HCT116 (cell line): ENCODE results near the gene KATNAL1. TPM values are rescaled to one million over a fixed set of nuclear protein-coding genes. Genes with fewer than 3 reads are reported as not detected.
A peak's percentile ranks its signal among the peaks of the same experiment; 100 is the strongest.

ENCODE experiments used
- ATAC-seq: fragments of 200-7000 bp; cut with Tn5 transposase; 2 replicates; pipeline ENCODE4 v1.9.1; 2020; ENCODE audit warnings: mild to moderate bottlenecking, moderate library complexity
- BruUV-seq: library from RNA; stranded (reverse); fragments of 400-500 nt; replicated peaks from 2 replicates; lab custom pipeline; 2021; lab: Mats Ljungman, UMichigan
- CTCF ChIA-PET: fragments of 300-600 bp; sonication (Branson Sonifier 250); formaldehyde crosslinking; loops from one replicate; lab custom pipeline; 2021; ENCODE audit warnings: antibody characterized with exemption; lab: Charles Lee
- POLR2A ChIA-PET: fragments of 300-600, 350-600 bp; sonication (Branson Sonifier 250); formaldehyde crosslinking; loops from one replicate; lab custom pipeline; 2021; ENCODE audit warnings: antibody characterized with exemption; lab: Charles Lee
- RAD21 ChIA-PET, 2 experiments: fragments of 300-600 bp; sonication (Branson Sonifier 250); formaldehyde crosslinking; loops; one replicate each; lab custom pipeline; 2023; ENCODE audit warnings: low total read pairs in 2 of 2; ENCODE audit not compliant: uncharacterized antibody in 2 of 2, unreplicated experiment in 2 of 2, low non-redundant PET in 1 of 2; lab: Charles Lee
- DNase-seq: peaks from one replicate; pipeline ENCODE4 v3.0.0-alpha.2; 2010; ENCODE audit warnings: low read depth, low spot score
- H2AFZ ChIP-seq: fragments of 200-600 bp; shearing (Covaris generic), sonication (generic); 2 replicates; pipeline ENCODE4 v1.6.1; 2017; ENCODE audit warnings: low read depth, mixed run types, mixed read lengths, antibody characterized with exemption, low read length; ENCODE audit not compliant: poor library complexity, severe bottlenecking
- H3K27ac ChIP-seq: 2 replicates; pipeline ENCODE4 v1.5.1; 2012; ENCODE audit warnings: low read depth, low read length
- H3K27me3 ChIP-seq: fragments of 200-600 bp; sonication (generic); 2 replicates; pipeline ENCODE4 v1.6.1; 2016; ENCODE audit warnings: mixed run types, low read length, mixed read lengths; ENCODE audit not compliant: insufficient read depth
- H3K36me3 ChIP-seq, 2 experiments: fragments of 200-500 bp in 1 of 2; fragments of 200-600 bp in 1 of 2; sonication (Bioruptor generic) in 1 of 2; sonication (generic) in 1 of 2; 2 replicates each; pipeline versions ENCODE4 v1.5.1 to v1.6.1; 2014 to 2016; ENCODE audit warnings: low read length in 2 of 2, inconsistent platforms in 1 of 2, mixed read lengths in 1 of 2, mixed run types in 1 of 2; ENCODE audit not compliant: insufficient read depth in 2 of 2, control insufficient read depth in 1 of 2
- H3K4me1 ChIP-seq, 2 experiments: fragments of 200-600 bp in 1 of 2; sonication (generic) in 1 of 2; 2 replicates each; pipeline versions ENCODE4 v1.5.1 to v1.6.1; 2012 to 2017; ENCODE audit warnings: low read length in 2 of 2, inconsistent platforms in 1 of 2, mild to moderate bottlenecking in 1 of 2, mixed read lengths in 1 of 2, mixed run types in 1 of 2, moderate library complexity in 1 of 2; ENCODE audit not compliant: insufficient read depth in 2 of 2, control insufficient read depth in 1 of 2
- H3K4me2 ChIP-seq: fragments of 200-600 bp; sonication (generic); 2 replicates; pipeline ENCODE4 v1.6.1; 2017; ENCODE audit warnings: mixed run types, low read length, mixed read lengths
- H3K4me3 ChIP-seq, 2 experiments: fragments of 200-600 bp in 1 of 2; sonication (generic) in 1 of 2; replicated peaks in 1 of 2; 2 replicates each; pipeline ENCODE4 v1.5.1; 2011 to 2016; ENCODE audit warnings: low read length in 2 of 2, control low read depth in 1 of 2, low read depth in 1 of 2, mild to moderate bottlenecking in 1 of 2, mixed read lengths in 1 of 2, mixed run types in 1 of 2
- H3K79me2 ChIP-seq: fragments of 200-600 bp; sonication (generic); 2 replicates; pipeline ENCODE4 v1.6.1; 2017; ENCODE audit warnings: mild to moderate bottlenecking, mixed run types, low read length, moderate library complexity, mixed read lengths; ENCODE audit not compliant: insufficient read depth
- H3K9ac ChIP-seq: fragments of 200-600 bp; sonication (generic); 2 replicates; pipeline ENCODE4 v1.6.1; 2016; ENCODE audit warnings: low read length, mixed read lengths
- H3K9me2 ChIP-seq: fragments of 200-600 bp; sonication (generic), shearing (Covaris generic); 2 replicates; pipeline ENCODE4 v1.6.1; 2017; ENCODE audit warnings: mixed run types, mild to moderate bottlenecking, moderate library complexity; ENCODE audit not compliant: insufficient read depth
- H3K9me3 ChIP-seq, 2 experiments: fragments of 200-500 bp in 1 of 2; fragments of 200-600 bp in 1 of 2; sonication (Bioruptor generic) in 1 of 2; sonication (generic) in 1 of 2; 2 replicates each; pipeline ENCODE4 v1.6.1; 2014 to 2017; ENCODE audit warnings: low read length in 2 of 2, mixed read lengths in 2 of 2, inconsistent platforms in 1 of 2, low read depth in 1 of 2, mild to moderate bottlenecking in 1 of 2, mixed run types in 1 of 2, moderate library complexity in 1 of 2; ENCODE audit not compliant: control insufficient read depth in 1 of 2, insufficient read depth in 1 of 2
- H4K20me1 ChIP-seq: fragments of 200-600 bp; sonication (generic), shearing (Covaris generic); 2 replicates; pipeline ENCODE4 v1.6.1; 2017; ENCODE audit warnings: mixed run types, mild to moderate bottlenecking, moderate library complexity; ENCODE audit not compliant: insufficient read depth
- CEBPB ChIP-seq: IDR thresholded peaks from 2 replicates; pipeline ENCODE4 v1.6.1; 2012; ENCODE audit warnings: low read depth
- ELF1 ChIP-seq: IDR thresholded peaks from 2 replicates; pipeline ENCODE4 v1.6.1; 2012; ENCODE audit warnings: low read depth, borderline replicate concordance
- MAX ChIP-seq: IDR thresholded peaks from 2 replicates; pipeline ENCODE4 v1.6.1; 2012
- SIN3A ChIP-seq: IDR thresholded peaks from 2 replicates; pipeline ENCODE4 v1.6.1; 2012; ENCODE audit warnings: low read depth
- SP1 ChIP-seq: IDR thresholded peaks from 2 replicates; pipeline ENCODE4 v1.6.1; 2012; ENCODE audit warnings: low read depth
- YY1 ChIP-seq: IDR thresholded peaks from 2 replicates; pipeline ENCODE4 v1.6.1; 2011; ENCODE audit warnings: low read length, low read depth, moderate library complexity, mild to moderate bottlenecking; ENCODE audit not compliant: insufficient replicate concordance; ENCODE audit errors: extremely low read depth
- ZFX ChIP-seq: fragments of 450-650 bp; IDR thresholded peaks from 2 replicates; pipeline ENCODE4 v1.6.1; 2017
- intact Hi-C: fragments of 100-400 bp; cut with micrococcal nuclease; formaldehyde crosslinking; loops from 2 replicates; pipeline ENCODE4 v1.10.0; 2022
- total RNA-seq: library from RNA; stranded (reverse); gene quantifications from one replicate; pipeline ENCODE4 v1.2.1, GENCODE V29; 2021; ENCODE audit not compliant: unreplicated experiment

KATNAL1 gene
- total RNA-seq, 1 experiment from 2014 or later, result 17.3 TPM

- TF ChIP-seq MAX, result no peak
- no peak for TF ChIP-seq ELF1
- no peak for TF ChIP-seq SIN3A
- no peak for TF ChIP-seq SP1
- TF ChIP-seq YY1, result peak; percentile 10
- peak; percentile 55; the same call in 1 of the 2 replicates for TF ChIP-seq CEBPB
These were observed 33.2 kb upstream of the KATNAL1 start (continued) for GRCh38 chr13:30340331-30341250.

GRCh38 chr13:30339738-30340330 lies 32.5 kb upstream of the KATNAL1 start:
- Histone ChIP-seq H4K20me1 (no peaks in the 10 kb centered on the region), H3K4me1 (peaks cover 57 to 77% of the 10 kb centered on the region in 2 experiments), H3K9me3 (no peaks in the 10 kb centered on the region), H2AFZ (peak overlapping the region; percentile 62), H3K79me2 (no peaks in the 10 kb centered on the region), H3K4me2 (peak overlapping the region; percentile 43), H3K27me3 (no peaks in the 10 kb centered on the region), H3K36me3 (no peaks in the 10 kb centered on the region), H3K9ac (0 out of 2 replicates have a peak overlapping the region, but pooled peaks have one; percentile 6), H3K9me2 (no peaks in the 10 kb centered on the region), H3K27ac (no peak overlapping the region), H3K4me3 (no peak overlapping the region)
- CTCF ChIA-PET, result interaction anchor here (1.0 kb wide), 1 partner anchor 208 kb away, joined by 3 read pairs; no protein-coding TSS in a partner anchor
- RAD21 ChIA-PET, result no interaction called here
- no peak for ATAC-seq
- intact Hi-C loops, result loop anchor here (5.0 to 10.0 kb wide), 5 partner anchors 83 to 565 kb away; no protein-coding TSS in a partner anchor
- POLR2A ChIA-PET, result interaction anchor here (1.3 to 1.4 kb wide), 2 partner anchors 10 to 33 kb away, joined by 3 read pairs; partner anchors contain the start of gene KATNAL1
- no peak for DNase-seq
- BruUV-seq, result no TSS peak
- TF ChIP-seq ZFX (no peak), CEBPB (no peak)
